ENCODE results near the gene CLASRP. TPM values are rescaled to one million over a fixed set of nuclear protein-coding genes. Genes with fewer than 3 reads are reported as not detected.

Gene CLASRP
- total RNA-seq, 1 experiment from 2014 or later, result 87.1 TPM

- Mint-ChIP-seq H3K36me3 (ENCODE audit: insufficient read depth in 1 of 3, low read depth in 3 of 3) (peaks cover 47 to 89% (median 87%) of the 10 kb centered on the region in 3 experiments), H3K4me3 (no peak overlapping the region)
Observed at GRCh38 chr19:45059258-45059965, 20.6 kb downstream of the CLASRP start.

More at GRCh38 chr19:45059258-45059965, 20.6 kb downstream of the CLASRP start:
- peaks cover 5 to 6% of the 10 kb centered on the region in 2 experiments; a peak in 3 of 4 replicates for H3K4me1 Mint-ChIP-seq
- Histone ChIP-seq H2BK15ac (ENCODE audit: low read depth, low read length) (no peak overlapping the region), H3K23me2 (ENCODE audit: insufficient read length, low read depth, low read length, poor library complexity, severe bottlenecking) (no peaks in the 10 kb centered on the region), H3K79me1 (ENCODE audit: insufficient read depth, low read depth, low read length, poor library complexity, severe bottlenecking) (no peaks in the 10 kb centered on the region), H3K56ac (ENCODE audit: insufficient read length, low read depth, low read length) (no peak overlapping the region), H2AK5ac (ENCODE audit: insufficient read length, low read length) (no peak overlapping the region), H3K18ac (ENCODE audit: insufficient read length, low read depth, low read length) (no peak overlapping the region), H3K4ac (ENCODE audit: low read depth, low read length) (no peak overlapping the region), H2BK120ac (ENCODE audit: low read depth, low read length, poor library complexity, severe bottlenecking) (no peak overlapping the region), H2BK12ac (ENCODE audit: insufficient read length, low read depth, low read length) (no peak overlapping the region), H3K79me2 (ENCODE audit: insufficient read depth, low read length) (no peaks in the 10 kb centered on the region), H4K8ac (replicated peaks; ENCODE audit: insufficient read length, low read depth, low read length) (no peak overlapping the region), H2BK5ac (ENCODE audit: insufficient read length, low read length) (no peak overlapping the region), H4K5ac (ENCODE audit: insufficient read length, low read depth, low read length) (no peak overlapping the region), H3K4me1 (ENCODE audit: insufficient read depth, low read length) (no peaks in the 10 kb centered on the region), H3T11ph (ENCODE audit: low read length) (no peak overlapping the region), H3K27me3 (ENCODE audit: insufficient read depth, low read length) (no peaks in the 10 kb centered on the region), H4K20me1 (ENCODE audit: control insufficient read depth, insufficient read depth, insufficient read length) (no peaks in the 10 kb centered on the region), H3K9me3 (ENCODE audit: control insufficient read depth, low read depth, low read length) (no peaks in the 10 kb centered on the region), H3K27ac (ENCODE audit: insufficient read length, low read depth, low read length) (no peak overlapping the region), H2BK20ac (ENCODE audit: low read depth, low read length, poor library complexity, severe bottlenecking) (no peak overlapping the region), H3K4me2 (ENCODE audit: insufficient read depth, insufficient read length, low read length) (no peak overlapping the region), H3K9ac (ENCODE audit: extremely low read depth, insufficient read length, low read length) (no peak overlapping the region), H3K23ac (ENCODE audit: insufficient read length, low read depth, low read length) (no peak overlapping the region), H4K91ac (ENCODE audit: insufficient read length, low read depth, low read length) (no peak overlapping the region), H2AFZ (ENCODE audit: low read length) (no peak overlapping the region), H3K14ac (ENCODE audit: insufficient read depth, low read length) (no peak overlapping the region)
- peak; percentile 87 for DNase-seq
- peak; percentile 92 for TF ChIP-seq CTCF (conservative IDR thresholded peaks at IDR 0.05)
- H3K27me3 Mint-ChIP-seq (ENCODE audit: low read depth), result no peaks in the 10 kb centered on the region
- H3K9me3 Mint-ChIP-seq, result no peaks in the 10 kb centered on the region
- H3K27ac Mint-ChIP-seq, result peak overlapping the region in 1 of 3 experiments; percentile 49; a peak in 1 of 7 replicates
- no CpG with 5 or more reads among the region's 16 CpGs for WGBS (ENCODE audit: extremely low coverage, insufficient read length, low lambda C conversion rate)
